ENCODE results near the gene MICU2.

The MICU2 gene

GRCh38 chr13:21548577-21548976, 55.4 kb downstream of the MICU2 start:
- no peak for DNase-seq (ENCODE audit: extremely low read depth in 1 of 2, low read depth in 1 of 2)

GRCh38 chr13:21546372-21546771, 57.6 kb downstream of the MICU2 start:
- no peak for DNase-seq (ENCODE audit: extremely low read depth in 1 of 2, low read depth in 1 of 2)

DNA sequence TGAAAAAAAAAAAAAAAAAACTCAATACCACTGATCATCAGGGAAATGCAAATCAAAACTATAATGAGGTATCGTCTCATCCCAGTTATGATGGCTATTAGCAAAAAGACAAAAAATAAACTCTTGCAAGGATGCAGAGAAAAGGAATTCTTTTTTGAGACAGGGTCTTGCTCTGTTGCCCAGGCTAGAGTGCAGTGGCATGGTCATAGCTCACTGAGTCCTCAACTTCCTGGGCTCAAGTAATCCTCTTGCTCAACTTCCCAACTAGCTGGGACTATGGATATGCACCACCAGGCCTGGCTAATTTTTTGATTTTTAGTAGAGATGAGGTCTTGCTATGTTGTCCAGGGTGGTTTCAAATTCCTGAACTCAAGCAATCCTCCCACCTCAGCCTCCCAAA, 59.5 kb downstream of the MICU2 start:
- no peak for DNase-seq (ENCODE audit: extremely low read depth in 1 of 2, low read depth in 1 of 2)

GRCh38 chr13:21542563-21542962, 61.4 kb downstream of the MICU2 start:
- DNase-seq (ENCODE audit: extremely low read depth in 1 of 2, low read depth in 1 of 2) = no peak

DNA sequence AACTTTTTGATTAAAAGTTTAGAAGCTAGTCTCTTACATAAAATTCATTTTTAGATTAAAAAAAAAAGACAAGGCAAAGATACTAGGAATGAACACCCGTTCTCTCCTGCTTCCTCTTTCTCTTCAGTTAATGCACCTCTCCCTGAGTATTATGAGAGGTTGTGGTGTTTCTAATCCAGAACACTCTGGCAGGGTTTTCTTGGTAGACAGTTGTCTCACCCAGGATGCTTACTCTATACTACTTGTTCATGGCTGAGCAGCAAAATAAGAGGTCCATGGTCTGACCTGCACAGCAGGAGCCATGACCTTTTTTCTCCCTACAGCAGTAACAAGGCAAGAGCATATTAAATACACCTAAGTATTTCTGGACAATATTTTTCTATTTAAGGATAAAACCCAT, 62.0 kb downstream of the MICU2 start:
- no peak for DNase-seq (ENCODE audit: extremely low read depth in 1 of 2, low read depth in 1 of 2)

DNA sequence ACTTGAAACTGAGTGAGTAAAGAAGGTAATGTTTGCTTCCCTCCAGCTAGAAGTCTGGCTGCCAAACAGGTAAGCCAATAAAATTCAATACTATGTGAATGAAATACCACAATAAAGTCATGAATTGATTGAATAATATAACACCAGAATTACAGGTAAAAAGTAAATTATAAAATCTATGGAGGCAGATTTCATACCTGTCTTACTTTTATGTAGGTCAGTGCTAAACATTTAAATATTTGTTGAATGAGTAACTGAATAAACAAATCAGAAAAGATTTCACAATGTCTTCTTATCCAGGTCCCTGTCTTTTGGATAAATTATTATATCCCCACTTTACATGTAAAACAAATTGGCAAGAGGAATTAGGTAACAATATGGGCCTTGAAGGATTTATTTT, 62.7 kb downstream of the MICU2 start:
- DNase-seq (ENCODE audit: extremely low read depth in 1 of 2, low read depth in 1 of 2) = no peak

DNA sequence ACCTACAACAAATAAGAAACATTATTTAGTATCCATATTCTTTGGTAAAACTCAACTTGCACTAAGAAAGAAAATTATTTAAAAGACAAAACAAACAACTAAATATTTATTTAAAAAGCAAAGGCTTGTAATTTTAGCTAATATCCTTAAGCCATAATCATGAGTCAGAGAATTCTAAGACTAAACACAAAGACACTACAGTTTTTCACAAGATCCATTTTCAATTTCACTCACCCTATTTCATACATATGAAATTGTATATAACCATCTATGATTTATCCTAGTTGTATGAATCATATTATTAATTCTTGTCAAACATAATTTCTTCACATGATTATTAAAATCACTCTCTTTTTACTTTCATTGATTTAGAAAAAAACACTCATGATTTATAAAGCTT, 64.3 kb downstream of the MICU2 start:
- no peak for DNase-seq (ENCODE audit: extremely low read depth in 1 of 2, low read depth in 1 of 2)

- no peak for DNase-seq (ENCODE audit: extremely low read depth in 1 of 2, low read depth in 1 of 2)
Observed at GRCh38 chr13:21538753-21539152, 65.2 kb downstream of the MICU2 start.

GRCh38 chr13:21538280-21538679, 65.7 kb downstream of the MICU2 start:
- no peak for DNase-seq (ENCODE audit: extremely low read depth in 1 of 2, low read depth in 1 of 2)

DNA sequence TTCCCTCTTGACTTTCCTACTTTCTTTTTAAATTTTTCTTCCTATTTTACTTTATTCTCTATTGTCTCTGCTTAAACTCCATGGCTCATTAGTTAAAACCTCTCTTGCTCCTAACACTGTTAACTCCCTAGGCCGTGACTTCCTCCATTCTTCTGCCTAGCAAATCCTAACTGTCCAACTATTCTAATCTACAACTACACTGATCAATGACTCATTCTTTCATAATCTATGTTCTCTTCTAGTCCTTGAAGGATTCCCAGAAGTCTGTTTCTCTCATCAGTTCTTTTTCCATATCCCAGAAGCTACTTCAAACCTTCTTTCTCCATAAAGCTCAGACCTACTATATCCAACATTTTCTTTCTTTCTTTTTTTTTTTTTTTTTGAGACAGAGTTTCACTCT, 66.9 kb downstream of the MICU2 start:
- no peak for DNase-seq (ENCODE audit: extremely low read depth in 1 of 2, low read depth in 1 of 2)

- DNase-seq (ENCODE audit: extremely low read depth in 1 of 2, low read depth in 1 of 2) = no peak
Observed at GRCh38 chr13:21534760-21535159, 69.2 kb downstream of the MICU2 start.

DNA sequence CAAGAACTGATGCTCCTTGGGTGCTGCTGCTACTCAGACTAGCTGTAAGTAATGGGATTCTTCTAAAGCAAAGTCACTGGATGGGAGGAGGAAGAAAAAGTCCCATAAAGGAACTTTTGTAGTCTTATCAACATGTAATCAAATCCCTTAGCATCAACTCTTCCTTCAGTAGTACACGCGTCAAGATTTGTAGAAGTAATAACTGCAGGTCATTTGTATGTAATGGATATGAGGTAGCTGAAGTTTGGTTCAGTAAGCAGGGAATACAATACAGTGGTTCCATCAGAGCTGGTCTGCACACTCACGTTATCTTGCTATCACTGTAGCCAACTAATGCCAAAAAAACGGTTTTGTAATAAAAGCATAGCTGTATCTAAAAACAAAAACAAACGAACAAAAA, 72.5 kb downstream of the MICU2 start:
- DNase-seq (ENCODE audit: extremely low read depth in 1 of 2, low read depth in 1 of 2) = no peak

DNA sequence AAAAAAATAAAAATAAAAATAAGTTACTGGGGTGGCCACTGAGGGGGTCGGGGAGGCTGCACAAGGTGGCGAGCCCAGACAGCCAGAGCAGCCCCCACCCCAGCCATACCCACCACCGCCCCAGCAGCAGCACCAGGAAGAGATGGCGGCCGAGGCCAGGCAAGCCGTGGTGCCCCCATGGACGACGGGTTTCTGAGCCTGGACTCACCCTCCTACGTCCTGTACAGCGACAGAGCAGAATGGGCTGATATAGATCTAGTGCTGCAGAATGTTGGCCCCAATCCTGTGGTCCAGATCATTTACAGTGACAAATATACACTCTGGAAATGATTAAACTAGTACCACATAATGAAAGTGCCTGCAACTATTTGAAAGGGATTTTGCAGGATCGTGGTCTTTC, 73.3 kb downstream of the MICU2 start:
- DNase-seq (ENCODE audit: extremely low read depth in 1 of 2, low read depth in 1 of 2) = no peak

- DNase-seq (ENCODE audit: extremely low read depth in 1 of 2, low read depth in 1 of 2) = no peak
Observed at GRCh38 chr13:21529146-21529893, 74.7 kb downstream of the MICU2 start.

DNA sequence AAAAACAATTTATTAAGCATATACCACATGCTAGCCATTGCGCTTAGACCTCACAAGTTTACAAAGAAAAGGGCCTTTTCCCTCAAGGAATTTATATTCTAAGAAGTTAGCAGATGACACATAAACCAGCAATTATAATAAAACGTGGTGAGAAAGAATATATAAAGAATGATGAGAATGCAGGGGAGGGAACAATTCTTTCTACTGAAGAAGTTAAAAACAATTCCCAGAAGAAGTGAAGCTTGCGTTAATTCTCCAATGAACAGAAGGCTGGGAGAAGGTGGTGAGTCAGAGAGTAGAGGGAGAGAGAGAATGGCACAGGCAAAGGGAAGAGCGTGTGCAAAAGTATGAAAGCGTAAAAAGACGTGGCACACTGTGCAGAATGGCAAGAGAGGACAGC, 75.4 kb downstream of the MICU2 start:
- DNase-seq (ENCODE audit: extremely low read depth in 1 of 2, low read depth in 1 of 2) = no peak

DNA sequence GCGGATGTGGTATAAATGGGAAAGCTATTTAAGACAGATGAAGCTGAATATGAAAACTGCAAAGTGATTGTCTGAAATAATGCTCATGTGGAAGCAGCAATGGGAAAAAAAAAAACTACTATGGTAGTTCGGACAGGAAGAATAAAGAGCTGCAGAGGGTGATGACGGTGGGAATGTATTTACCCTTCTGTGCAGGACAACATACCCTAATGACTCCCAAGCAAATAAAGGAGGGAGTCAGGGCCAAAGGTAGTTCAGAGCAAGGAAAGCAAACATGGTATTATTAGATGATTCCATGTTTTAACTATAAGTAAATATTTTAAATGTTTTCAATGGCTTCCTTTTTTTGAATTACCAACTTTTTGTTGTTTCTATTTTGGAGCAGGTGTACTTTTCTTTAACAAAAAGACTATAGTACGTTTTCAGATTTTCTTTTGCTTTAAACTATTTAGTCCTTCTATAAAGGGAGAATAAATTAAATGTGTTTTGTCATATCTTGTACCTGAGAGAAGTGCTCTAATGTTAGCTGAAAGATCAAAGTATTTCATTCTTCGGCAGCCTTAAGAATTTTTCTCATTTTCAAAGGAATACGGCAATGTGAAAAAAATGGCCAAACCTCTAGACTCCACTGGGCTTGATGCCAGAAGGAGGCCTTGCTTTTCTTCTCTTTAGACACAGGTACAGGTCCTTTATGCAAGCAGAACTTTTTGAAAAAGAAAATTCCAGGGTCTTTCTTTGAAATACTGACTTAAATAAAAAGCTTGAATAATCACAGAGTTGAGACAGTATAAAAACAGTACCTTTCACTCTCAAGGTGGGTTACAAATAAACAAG, 77.0 kb downstream of the MICU2 start:
- no peak for DNase-seq (ENCODE audit: extremely low read depth in 1 of 2, low read depth in 1 of 2)

DNA sequence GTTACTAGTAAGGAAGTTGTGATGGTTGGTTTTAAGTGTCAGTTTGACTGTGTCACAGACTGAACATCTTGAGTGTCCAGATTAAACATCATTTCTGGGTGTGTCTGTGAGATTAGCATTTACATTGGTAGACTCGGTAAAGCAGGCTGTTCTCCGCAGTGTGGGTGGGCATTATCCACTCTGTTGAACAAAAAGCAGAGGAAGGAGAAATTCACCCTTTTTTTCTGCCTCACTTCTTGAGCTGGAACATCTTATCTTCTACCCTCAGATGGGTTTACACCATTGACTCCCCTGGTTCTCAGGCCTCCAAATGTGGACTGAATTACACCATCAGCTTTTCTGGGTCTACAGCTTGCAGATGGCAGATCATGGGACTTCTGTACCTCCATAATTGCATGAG, 81.1 kb downstream of the MICU2 start:
- no peak for DNase-seq (ENCODE audit: extremely low read depth in 1 of 2, low read depth in 1 of 2)

GRCh38 chr13:21522130-21522529, 81.8 kb downstream of the MICU2 start:
- no peak for DNase-seq (ENCODE audit: extremely low read depth in 1 of 2, low read depth in 1 of 2)

DNA sequence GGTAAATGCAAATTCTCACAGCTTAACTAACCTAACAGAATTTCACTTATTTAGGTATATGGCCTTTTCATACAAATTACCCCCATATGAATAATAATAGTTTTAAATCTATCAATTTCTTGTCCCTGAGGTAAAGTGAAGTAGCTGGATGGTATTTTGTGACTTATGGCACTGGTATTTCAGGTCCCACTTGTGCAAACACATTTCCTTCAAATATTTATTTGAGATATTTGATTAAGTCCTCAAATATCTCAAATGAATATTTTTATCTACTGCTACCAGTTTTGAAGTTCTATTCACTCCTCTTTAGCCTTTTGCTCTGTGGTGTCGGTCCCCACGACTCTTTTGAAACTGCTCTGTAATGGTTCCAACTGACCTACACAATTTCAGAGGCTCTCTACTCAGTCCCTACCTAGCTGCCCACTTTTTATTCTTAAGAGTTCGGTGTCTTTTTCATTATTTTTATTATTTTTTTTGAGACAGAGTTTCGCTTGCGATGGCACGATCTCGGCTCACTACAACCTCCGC, 85.3 kb downstream of the MICU2 start:
- no peak for DNase-seq (ENCODE audit: extremely low read depth in 1 of 2, low read depth in 1 of 2)

DNA sequence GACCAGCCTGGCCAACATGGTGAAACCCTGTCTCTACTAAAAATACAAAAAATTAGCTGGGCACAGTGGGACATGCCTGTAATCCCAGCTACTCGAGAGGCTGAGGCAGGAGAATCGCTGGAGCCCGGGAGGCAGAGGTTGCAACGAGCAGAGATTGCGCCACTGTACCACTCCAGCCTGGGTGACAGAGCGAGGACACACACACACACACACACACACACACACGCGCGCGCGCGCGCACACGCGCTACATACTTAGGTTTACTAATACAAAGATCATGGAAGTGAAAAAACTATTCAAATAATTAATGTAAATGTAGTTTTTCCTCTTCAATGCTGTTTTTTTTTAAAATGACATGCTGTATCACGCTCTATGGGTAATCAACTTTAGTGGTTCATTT, 86.4 kb downstream of the MICU2 start:
- DNase-seq (ENCODE audit: extremely low read depth in 1 of 2, low read depth in 1 of 2) = no peak

GRCh38 chr13:21516805-21517204, 87.2 kb downstream of the MICU2 start:
- DNase-seq (ENCODE audit: extremely low read depth in 1 of 2, low read depth in 1 of 2) = no peak

- DNase-seq (ENCODE audit: extremely low read depth in 1 of 2, low read depth in 1 of 2) = no peak
Observed at GRCh38 chr13:21511849-21512248, 92.1 kb downstream of the MICU2 start.
